HFFc6 (cell line): ENCODE data around the gene BOD1. TPM values are rescaled to one million over a fixed set of nuclear protein-coding genes. Genes with fewer than 3 reads are reported as not detected.

ENCODE experiments used
- DNase-seq: peaks from one replicate; pipeline ENCODE4 v3.0.0-alpha.2; 2018
- H3K27ac Mint-ChIP-seq: 2 replicates; pipeline ENCODE4 v1.8.0; 2020; ENCODE audit warnings: mild to moderate bottlenecking, mixed read lengths
- H3K27me3 Mint-ChIP-seq: 2 replicates; pipeline ENCODE4 v1.8.0; 2021; ENCODE audit warnings: mild to moderate bottlenecking, moderate library complexity, mixed read lengths; ENCODE audit not compliant: insufficient read depth
- H3K36me3 Mint-ChIP-seq: 2 replicates; pipeline ENCODE4 v1.8.0; 2021; ENCODE audit warnings: low read depth, mixed read lengths
- H3K4me1 Mint-ChIP-seq: 2 replicates; pipeline ENCODE4 v1.8.0; 2020; ENCODE audit warnings: low read depth, mixed read lengths
- H3K4me3 Mint-ChIP-seq: 2 replicates; pipeline ENCODE4 v1.8.0; 2020; ENCODE audit warnings: mild to moderate bottlenecking, moderate library complexity, mixed read lengths
- H3K9me3 Mint-ChIP-seq: 2 replicates; pipeline ENCODE4 v1.8.0; 2020; ENCODE audit warnings: mild to moderate bottlenecking, mixed read lengths
- total RNA-seq, 6 experiments: library from RNA; stranded (reverse); fragmentation: NEBNext Ultra II Directional; extraction: Animal tissue kit (Norgen Biotek cat#: 25700); gene quantifications; 2 replicates in 1 of 6; 3 replicates in 5 of 6; pipeline ENCODE4 v1.2.3, GENCODE V29; 2021
- TF ChIP-seq, protein P1 (sequence below): fragments of 200-600 bp; sonication (generic); IDR thresholded peaks from 2 replicates; pipeline ENCODE4 v1.5.0; 2021; ENCODE audit warnings: antibody characterized with exemption, mild to moderate bottlenecking

Gene BOD1
- total RNA-seq, 6 experiments from 2014 or later, result 47.5 to 52.4 (median 50.9) TPM

DNA sequence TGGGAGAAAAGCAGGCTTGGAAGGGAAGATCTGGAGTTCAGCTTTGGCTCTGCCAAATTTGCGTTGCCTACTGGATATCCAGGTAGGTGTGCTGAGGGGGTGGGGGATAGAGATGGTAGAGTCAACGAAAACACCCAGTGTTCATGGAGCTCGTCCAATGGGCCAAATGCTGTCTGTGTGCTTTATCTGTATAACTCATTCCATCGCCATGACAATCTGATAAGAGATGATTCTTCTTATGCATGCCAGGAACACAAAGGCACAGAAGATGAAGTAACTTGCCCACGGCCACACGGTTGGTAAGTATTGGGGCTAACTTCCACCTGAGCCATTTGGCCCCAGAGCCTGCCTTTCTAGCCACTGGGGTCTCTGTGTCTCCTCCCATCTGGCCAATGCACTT, 53.2 kb downstream of the BOD1 start:
- Mint-ChIP-seq H3K4me3 (no peak overlapping the region), H3K9me3 (peaks cover 32% of the 10 kb centered on the region), H3K27me3 (peaks cover 34% of the 10 kb centered on the region), H3K36me3 (peaks cover 32% of the 10 kb centered on the region), H3K27ac (no peak overlapping the region), H3K4me1 (peaks cover 13% of the 10 kb centered on the region)
- TF ChIP-seq, protein P1, sequence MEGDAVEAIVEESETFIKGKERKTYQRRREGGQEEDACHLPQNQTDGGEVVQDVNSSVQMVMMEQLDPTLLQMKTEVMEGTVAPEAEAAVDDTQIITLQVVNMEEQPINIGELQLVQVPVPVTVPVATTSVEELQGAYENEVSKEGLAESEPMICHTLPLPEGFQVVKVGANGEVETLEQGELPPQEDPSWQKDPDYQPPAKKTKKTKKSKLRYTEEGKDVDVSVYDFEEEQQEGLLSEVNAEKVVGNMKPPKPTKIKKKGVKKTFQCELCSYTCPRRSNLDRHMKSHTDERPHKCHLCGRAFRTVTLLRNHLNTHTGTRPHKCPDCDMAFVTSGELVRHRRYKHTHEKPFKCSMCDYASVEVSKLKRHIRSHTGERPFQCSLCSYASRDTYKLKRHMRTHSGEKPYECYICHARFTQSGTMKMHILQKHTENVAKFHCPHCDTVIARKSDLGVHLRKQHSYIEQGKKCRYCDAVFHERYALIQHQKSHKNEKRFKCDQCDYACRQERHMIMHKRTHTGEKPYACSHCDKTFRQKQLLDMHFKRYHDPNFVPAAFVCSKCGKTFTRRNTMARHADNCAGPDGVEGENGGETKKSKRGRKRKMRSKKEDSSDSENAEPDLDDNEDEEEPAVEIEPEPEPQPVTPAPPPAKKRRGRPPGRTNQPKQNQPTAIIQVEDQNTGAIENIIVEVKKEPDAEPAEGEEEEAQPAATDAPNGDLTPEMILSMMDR, result no peak
- no peak for DNase-seq

DNA sequence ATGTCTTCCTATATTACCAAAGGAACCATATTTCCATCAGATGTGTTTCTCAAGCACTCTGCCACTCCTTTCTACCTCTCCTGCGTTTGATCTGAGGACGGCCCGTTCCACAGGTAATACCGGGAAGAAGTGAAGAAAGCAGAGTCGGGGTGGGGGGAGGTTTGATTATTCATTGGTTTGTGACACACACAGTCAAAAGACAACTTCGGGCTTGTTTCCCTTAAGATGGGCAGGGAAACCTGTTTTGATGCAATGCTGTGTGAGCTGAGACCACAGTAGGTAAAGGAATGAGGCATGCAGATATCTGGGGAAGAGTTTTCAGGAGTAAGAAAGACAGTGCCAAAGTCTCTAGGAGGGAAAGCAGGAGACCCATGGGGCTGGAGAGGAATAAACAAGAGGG, 54.0 kb downstream of the BOD1 start:
- no peak overlapping the region for H3K27ac Mint-ChIP-seq
- H3K36me3 Mint-ChIP-seq, result peaks cover 25% of the 10 kb centered on the region
- peaks cover 36% of the 10 kb centered on the region for H3K27me3 Mint-ChIP-seq
- no peak for DNase-seq
- peaks cover 26% of the 10 kb centered on the region for H3K9me3 Mint-ChIP-seq
- TF ChIP-seq, protein P1, result no peak
- H3K4me1 Mint-ChIP-seq, result peaks cover 8% of the 10 kb centered on the region
- no peak overlapping the region for H3K4me3 Mint-ChIP-seq
